B cell (primary cell): ENCODE results near the gene EPB41L3.

ENCODE experiments used
- EZH2 ChIP-seq: IDR thresholded peaks from 2 replicates; pipeline ENCODE4 v1.6.1; 2012; ENCODE audit warnings: borderline replicate concordance, low read depth, mild to moderate bottlenecking, moderate library complexity, low read length; ENCODE audit not compliant: insufficient read depth, poor library complexity, severe bottlenecking
- TF ChIP-seq, protein P1 (sequence below): fragments of 200-600 bp; IDR thresholded peaks from one replicate; pipeline ENCODE4 v1.8.0; 2022; ENCODE audit warnings: antibody characterized with exemption, mild to moderate bottlenecking

DNA sequence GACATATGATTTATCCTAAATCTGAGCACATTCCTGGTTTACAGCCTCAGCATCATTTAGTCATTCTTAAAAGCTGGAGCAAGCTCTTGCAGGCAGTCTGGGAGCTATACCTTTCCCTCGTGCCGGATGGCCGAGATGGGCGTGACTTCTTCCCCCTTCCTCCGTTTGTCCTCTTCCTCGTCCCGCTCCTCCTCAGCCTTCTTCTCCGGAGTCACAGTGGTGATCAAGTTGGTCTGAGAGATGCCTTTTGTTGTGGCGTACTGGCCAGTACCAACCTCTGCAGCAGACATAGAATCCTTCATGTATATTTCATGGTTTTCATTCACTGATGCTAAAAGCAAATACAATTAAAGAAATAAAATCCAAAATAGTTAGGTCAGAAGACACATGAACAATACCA lies 124.2 kb downstream of the EPB41L3 start:
- TF ChIP-seq, protein P1, sequence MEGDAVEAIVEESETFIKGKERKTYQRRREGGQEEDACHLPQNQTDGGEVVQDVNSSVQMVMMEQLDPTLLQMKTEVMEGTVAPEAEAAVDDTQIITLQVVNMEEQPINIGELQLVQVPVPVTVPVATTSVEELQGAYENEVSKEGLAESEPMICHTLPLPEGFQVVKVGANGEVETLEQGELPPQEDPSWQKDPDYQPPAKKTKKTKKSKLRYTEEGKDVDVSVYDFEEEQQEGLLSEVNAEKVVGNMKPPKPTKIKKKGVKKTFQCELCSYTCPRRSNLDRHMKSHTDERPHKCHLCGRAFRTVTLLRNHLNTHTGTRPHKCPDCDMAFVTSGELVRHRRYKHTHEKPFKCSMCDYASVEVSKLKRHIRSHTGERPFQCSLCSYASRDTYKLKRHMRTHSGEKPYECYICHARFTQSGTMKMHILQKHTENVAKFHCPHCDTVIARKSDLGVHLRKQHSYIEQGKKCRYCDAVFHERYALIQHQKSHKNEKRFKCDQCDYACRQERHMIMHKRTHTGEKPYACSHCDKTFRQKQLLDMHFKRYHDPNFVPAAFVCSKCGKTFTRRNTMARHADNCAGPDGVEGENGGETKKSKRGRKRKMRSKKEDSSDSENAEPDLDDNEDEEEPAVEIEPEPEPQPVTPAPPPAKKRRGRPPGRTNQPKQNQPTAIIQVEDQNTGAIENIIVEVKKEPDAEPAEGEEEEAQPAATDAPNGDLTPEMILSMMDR = no peak
- TF ChIP-seq EZH2 = no peak
